ENCODE measurements around the gene IL17REL.

IL17REL gene

DNA sequence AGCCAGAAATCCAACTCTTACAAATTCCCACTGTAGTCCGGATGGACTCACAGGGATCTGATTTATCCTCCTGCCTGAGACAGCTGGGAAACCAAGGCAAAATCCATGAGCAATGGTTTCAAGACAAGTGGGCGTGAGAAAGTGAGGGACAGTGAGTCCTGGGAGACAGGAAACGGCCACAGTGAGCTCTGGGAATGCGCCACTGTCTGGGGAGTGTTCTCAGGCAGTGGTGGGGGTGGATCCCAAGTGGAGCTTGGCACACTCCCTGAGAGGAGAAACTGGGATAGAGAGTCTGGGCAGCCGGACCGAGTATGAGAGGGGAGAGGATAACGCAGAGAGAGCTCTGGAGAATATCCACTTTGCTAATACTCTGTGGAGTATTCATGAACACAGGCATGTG, 9.8 kb downstream of the IL17REL start:
- no peak for DNase-seq (ENCODE audit: low spot score)

- DNase-seq (ENCODE audit: low spot score), result no peak
Measured at GRCh38 chr22:50001388-50002231, 11.0 kb downstream of the IL17REL start.

- no peak for DNase-seq (ENCODE audit: low spot score)
Measured at GRCh38 chr22:50000587-50001387, 11.8 kb downstream of the IL17REL start.

- DNase-seq (ENCODE audit: low spot score), result no peak
Measured at GRCh38 chr22:49999946-50000586, 12.5 kb downstream of the IL17REL start.

DNA sequence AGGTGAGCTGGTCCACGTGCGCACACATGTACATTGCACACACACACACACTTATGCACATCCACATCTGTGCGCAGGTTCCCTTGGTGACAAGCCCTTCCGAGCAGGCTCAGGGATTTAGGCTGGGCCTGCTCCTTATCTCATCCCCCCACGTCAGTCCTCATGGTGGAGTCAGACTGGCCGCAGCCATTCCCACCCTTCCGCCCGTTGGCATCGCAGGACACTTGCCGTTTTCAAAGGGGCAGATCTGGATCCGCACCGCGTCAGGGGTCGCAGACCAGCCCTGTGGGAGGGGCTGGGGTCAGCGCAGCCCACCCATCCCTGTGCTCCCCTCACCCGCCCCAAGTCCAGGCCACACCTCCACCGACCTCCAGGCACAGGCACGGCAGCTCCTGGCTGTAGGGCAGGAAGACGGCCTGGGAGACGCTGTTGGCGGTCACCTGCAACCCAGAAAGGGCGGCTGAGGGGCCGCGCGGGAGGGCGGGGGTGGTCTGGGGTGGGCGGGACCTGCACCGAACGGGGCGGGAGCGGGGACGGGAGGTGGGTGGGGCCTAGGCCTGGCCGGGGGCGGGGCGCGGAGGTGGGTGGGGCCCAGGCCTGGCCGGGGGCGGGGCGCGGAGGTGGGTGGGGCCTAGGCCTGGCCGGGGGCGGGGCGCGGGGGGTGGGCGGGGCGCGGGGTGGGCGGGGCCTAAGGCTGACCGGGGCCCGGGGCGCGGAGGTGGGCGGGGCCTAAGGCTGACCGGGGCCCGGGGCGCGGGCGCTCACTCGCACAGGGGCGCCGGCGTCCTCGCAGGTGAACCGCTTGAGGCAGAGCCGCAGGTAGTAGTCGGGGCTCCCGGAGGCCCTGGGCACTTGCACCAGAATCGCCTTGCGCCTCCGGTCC, 13.3 kb downstream of the IL17REL start:
- no peak for DNase-seq (ENCODE audit: low spot score)

- no peak for DNase-seq (ENCODE audit: low spot score)
Measured at GRCh38 chr22:49998718-49999062, 13.9 kb downstream of the IL17REL start.

GRCh38 chr22:49997932-49998717, 14.4 kb downstream of the IL17REL start:
- DNase-seq (ENCODE audit: low spot score), result no peak

- DNase-seq (ENCODE audit: low spot score), result no peak
Measured at GRCh38 chr22:49997251-49997599, 15.3 kb downstream of the IL17REL start.

DNA sequence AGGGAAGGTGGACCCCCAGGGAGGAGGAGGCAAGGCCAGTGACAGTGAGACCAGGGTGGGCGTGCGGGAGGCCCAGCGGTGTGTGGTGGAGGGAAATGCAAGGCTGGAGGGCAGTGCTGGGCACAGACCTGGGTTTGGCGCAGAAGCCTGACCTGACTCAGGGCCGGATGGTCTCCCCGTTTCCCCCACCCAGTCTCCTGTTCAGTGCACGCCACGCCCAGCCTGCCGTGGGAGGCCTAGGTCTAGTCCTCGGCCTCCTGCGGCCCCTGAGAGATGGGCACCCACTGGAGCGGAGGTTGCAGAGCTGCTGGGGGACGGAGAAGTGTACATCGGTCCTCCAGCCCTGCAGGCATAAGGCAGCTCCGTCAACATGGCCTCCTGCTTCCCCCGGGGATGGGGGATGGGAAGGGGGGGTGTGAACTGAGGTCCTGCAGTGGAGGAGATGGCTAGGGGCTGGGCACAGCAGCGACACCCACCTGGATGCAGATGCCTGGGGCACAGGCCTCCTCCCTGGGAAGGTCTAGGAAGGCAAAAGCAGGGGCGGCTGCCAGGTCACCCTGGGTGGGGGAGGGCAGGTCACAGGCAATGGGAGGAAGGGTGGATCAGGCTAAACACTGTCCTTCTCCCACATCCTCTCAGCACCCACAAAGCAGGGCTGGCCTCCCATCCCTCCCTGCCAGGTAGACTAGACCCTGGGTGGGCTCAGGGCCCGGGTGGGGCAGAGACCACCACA, 15.9 kb downstream of the IL17REL start:
- no peak for DNase-seq (ENCODE audit: low spot score)

- DNase-seq (ENCODE audit: low spot score), result no peak
Measured at GRCh38 chr22:49996119-49996517, 16.4 kb downstream of the IL17REL start.

GRCh38 chr22:49995361-49996118, 17.0 kb downstream of the IL17REL start:
- DNase-seq (ENCODE audit: low spot score), result no peak

DNA sequence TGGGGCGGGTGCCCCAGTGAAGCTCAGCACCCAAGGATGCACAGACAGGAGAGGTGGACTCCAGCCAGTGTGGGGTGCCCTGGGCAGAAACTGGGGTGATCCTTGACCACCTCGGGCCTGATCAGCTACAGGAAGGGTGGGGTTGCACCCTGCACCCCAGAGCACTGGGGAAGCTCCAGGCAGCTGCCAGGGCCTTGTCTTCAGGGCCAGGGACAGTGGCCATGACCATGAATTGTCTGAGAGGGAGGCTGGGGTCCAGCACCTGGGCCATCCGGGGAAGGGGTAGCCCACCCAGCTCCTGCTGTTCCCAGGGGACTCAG, 17.6 kb downstream of the IL17REL start:
- DNase-seq (ENCODE audit: low spot score), result no peak

DNA sequence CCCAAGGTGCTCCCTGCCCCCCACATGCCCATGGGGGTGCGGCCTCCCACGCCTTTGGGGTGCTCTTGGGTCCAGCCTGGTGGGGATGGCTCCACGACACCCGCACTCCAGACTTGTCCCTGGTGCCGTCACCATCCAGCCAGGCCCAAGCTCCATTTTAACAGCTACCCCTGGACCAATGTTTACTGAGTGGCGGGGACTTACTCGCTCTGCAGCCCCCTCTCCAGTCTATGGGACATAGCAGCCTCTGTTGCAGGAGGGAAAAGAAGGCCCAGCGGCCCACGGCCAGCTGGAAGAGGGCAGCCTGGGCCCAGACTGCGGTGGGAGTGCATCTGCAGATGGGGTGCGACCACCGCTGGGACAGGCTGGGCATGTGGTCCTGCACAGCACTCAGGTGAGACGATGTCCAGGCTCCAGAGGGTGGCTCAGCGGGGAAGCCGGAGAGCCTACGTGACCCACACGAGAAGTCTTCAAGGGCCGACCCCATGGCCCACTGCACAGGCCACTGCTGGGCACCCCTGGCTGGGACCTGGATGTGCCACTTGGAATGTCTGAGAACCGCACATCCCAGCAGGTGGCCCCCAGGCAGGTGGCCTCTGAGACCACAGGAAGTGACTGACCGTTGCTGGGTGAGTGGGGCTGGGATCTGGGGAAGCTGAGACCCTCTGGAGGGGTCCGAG, 18.1 kb downstream of the IL17REL start:
- no peak for DNase-seq (ENCODE audit: low spot score)

GRCh38 chr22:49993649-49994360, 18.8 kb downstream of the IL17REL start:
- DNase-seq (ENCODE audit: low spot score), result no peak

DNA sequence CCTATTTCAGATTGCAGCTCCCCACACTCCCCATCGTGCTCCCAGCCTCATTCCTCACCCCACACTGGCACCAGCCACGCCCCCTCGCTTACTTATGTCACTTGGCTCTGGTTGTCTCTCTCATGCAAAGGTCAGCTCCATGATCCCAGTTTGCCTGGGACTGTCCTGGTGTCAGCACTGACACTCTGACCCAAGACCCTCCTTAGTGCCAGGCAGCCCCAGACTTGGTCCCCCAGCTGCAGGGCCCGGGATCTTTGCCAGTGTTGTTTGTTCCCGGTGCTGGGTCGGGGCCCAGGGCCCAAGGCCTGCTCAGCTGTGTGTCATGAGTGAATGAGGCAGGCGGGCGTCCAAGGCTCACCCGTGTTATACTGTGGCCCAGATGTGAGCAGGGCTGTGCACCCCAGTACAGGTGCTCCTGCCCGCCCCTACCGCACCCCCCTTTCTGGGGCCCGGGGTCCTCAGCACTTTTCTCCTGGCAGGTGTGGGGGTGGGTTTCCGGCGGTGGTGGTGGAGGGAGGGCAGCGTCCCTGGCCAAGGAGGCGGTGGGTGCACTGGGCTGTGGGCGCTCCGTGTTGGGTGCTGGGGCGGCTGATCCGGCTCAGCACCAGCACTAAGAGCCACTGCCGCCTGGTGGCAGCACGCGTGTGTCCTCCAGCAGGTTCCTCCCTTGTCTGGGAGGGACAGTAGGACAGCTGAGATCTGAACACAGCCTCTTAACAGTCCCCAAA, 19.5 kb downstream of the IL17REL start:
- DNase-seq (ENCODE audit: low spot score), result peak; percentile 84

DNA sequence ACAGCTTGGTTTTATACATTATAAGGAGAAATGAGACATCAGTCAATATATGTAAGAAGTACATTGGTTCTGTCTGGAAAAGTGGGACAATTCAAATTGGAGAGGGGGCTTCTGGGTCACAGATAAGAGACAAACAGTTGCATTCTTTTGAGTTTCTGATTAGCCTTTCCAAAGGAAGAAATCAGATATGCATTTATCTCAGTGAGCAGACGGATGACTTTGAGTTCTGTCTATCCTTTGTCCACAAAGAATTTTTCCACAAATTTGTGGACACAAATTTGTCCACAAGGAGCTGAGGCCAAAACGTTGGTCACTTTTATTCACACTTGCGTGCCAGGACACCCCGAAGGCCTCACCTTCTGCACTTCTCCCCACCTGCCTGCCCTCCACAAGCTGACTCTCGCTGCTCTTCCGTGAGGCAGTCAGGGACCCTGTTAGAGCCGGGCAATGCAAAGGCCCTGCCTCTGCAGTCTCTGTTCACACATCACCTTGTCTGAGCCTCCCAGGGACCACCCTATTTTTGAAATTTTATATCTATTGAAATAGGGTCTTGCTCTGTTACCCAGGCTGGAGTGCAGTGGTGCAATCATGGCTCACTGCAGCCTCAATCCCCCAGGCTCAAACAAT, 20.5 kb downstream of the IL17REL start:
- DNase-seq (ENCODE audit: low spot score), result no peak

- DNase-seq (ENCODE audit: low spot score), result no peak
Measured at GRCh38 chr22:49991167-49991566, 21.4 kb downstream of the IL17REL start.
